Measurements from ENCODE around the gene CCL24. TPM values are rescaled to one million over a fixed set of nuclear protein-coding genes. Genes with fewer than 3 reads are reported as not detected.

Gene CCL24
- not detected for total RNA-seq

GRCh38 chr7:75813781-75814236 lies at the start of gene CCL24:
CCL24 (minus strand) TSS chr7:75813806; CDS start chr7:75813715, 91 bp downstream.

DNA sequence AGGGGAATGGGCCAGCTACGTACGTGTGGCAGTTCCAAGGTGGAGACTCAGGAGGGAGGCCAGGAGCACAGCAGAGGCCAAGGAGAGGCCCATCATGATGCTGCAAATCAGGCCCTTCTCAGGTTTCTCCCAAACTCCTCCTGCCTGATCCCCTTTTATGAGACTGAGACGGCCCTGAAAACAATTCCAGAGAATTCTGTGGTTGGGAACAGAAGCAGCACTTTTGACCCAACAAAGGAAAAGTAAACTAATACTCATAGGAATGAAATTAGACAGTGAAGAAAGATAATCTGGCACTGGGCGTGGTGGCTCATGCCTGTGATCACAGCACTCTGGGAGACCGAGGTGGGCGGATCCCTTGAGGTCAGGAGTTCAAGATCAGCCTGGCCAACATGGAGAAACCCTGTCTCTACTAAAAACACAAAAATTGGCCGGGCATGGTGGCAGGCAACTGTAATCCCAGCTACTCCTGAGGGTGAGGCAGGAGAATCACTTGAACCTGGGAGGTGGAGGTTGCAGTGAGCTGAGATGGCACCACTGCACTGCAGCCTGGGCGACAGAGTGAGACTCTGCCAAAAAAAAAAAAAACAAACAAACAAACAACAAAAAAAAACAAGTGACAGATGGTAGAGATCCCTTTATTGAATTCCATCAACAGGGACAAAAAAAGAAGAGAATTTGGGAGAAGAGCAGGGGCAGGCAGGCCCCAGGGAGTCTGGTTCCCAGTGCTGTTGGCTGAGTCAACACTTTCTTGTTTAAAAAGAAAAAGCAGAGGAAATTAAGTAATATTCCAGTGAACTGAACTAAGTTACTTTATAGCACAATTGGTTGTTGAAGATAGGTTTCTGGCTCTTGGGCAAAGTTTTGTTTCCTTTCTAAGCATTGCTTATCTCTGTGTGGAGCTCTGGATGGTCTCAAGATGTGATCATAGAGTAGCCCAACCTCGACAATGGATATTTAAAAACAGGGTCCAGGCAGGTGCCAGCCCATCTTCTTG lies 41.2 kb downstream of the CCL24 start, which contains the start of gene CCL26:
CCL26 (minus strand) TSS at position 131 of the 997 bp plus-strand sequence; CDS start at position 96, 35 bp downstream.

Other genes starting within 250 kb of the CCL24 start
- 10 to 100 TPM; 29.3 to 35.4 TPM for gene HIP1, start 74.9 kb downstream of the CCL24 start, total RNA-seq
- gene CCL26, start 41.6 kb downstream of the CCL24 start, total RNA-seq = not detected
- 10 to 100 TPM; 32.0 to 36.5 TPM for gene RHBDD2, start 65.2 kb upstream of the CCL24 start, total RNA-seq
- 100 to 1,000 TPM; 118 to 276 TPM for gene POR, start 101.3 kb upstream of the CCL24 start, total RNA-seq
- gene TMEM120A, start 180.8 kb upstream of the CCL24 start, total RNA-seq = 10 to 100 TPM; 23.4 to 28.3 TPM
- gene STYXL1, start 234.2 kb upstream of the CCL24 start, total RNA-seq = 10 to 100 TPM; 24.4 to 40.6 TPM
- gene MDH2, start 234.3 kb upstream of the CCL24 start, total RNA-seq = 10 to 100 TPM; 44.4 to 58.9 TPM